CD14-positive monocyte (primary cell): Measurements from ENCODE around the gene APC. TPM values are rescaled to one million over a fixed set of nuclear protein-coding genes. Genes with fewer than 3 reads are reported as not detected.

Source experiments
- DNase-seq, 3 donors: peaks; one replicate each; pipeline ENCODE4 v3.0.0-alpha.2; 2011 to 2022
- H2AFZ ChIP-seq: 2 replicates; pipeline ENCODE4 v1.6.0; 2012; ENCODE audit warnings: mild to moderate bottlenecking, low read depth, low read length, inconsistent platforms; ENCODE audit not compliant: insufficient read depth, poor library complexity, severe bottlenecking
- H3K27ac ChIP-seq, 2 donors: 1 replicate in 1 of 2; 2 replicates in 1 of 2; pipeline ENCODE4 v1.5.1; 2012 to 2013; ENCODE audit warnings: low read length in 2 of 2, control low read depth in 1 of 2, inconsistent platforms in 1 of 2, low read depth in 1 of 2, mild to moderate bottlenecking in 1 of 2
- H3K27me3 ChIP-seq, 2 donors: one replicate each; pipeline versions ENCODE4 v1.6.0 to v1.6.1; 2011 to 2013; ENCODE audit warnings: low read length in 2 of 2; ENCODE audit not compliant: control insufficient read depth in 2 of 2, insufficient read depth in 2 of 2
- H3K36me3 ChIP-seq, 2 donors: replicated peaks in 1 of 2; 1 replicate in 1 of 2; 2 replicates in 1 of 2; pipeline versions ENCODE4 v1.5.1 to v1.6.1; 2012 to 2013; ENCODE audit warnings: low read length in 2 of 2, control low read depth in 1 of 2, inconsistent platforms in 1 of 2, mild to moderate bottlenecking in 1 of 2; ENCODE audit not compliant: insufficient read depth in 2 of 2, control insufficient read depth in 1 of 2
- H3K4me1 ChIP-seq, 2 donors: 1 replicate in 1 of 2; 2 replicates in 1 of 2; pipeline versions ENCODE4 v1.5.1 to v1.6.1; 2012 to 2013; ENCODE audit warnings: low read length in 2 of 2, control low read depth in 1 of 2, inconsistent platforms in 1 of 2, mild to moderate bottlenecking in 1 of 2, moderate library complexity in 1 of 2; ENCODE audit not compliant: insufficient read depth in 2 of 2, control insufficient read depth in 1 of 2
- H3K4me2 ChIP-seq: replicated peaks from 2 replicates; pipeline ENCODE3; 2012; ENCODE audit warnings: low read length, moderate library complexity, mild to moderate bottlenecking; ENCODE audit not compliant: poor library complexity, severe bottlenecking; ENCODE audit errors: extremely low read depth
- H3K4me3 ChIP-seq, 3 experiments: fragments of 200-600 bp in 1 of 3; sonication (generic) in 1 of 3; replicated peaks in 1 of 3; 1 replicate in 2 of 3; 2 replicates in 1 of 3; pipeline ENCODE4 v1.5.1; 2011 to 2013; ENCODE audit warnings: low read length in 3 of 3, mild to moderate bottlenecking in 3 of 3, control low read depth in 2 of 3, low read depth in 2 of 3, inconsistent platforms in 1 of 3, moderate library complexity in 1 of 3
- H3K79me2 ChIP-seq: 2 replicates; pipeline ENCODE4 v1.6.0; 2012; ENCODE audit warnings: mild to moderate bottlenecking, control low read depth, inconsistent platforms, low read length, moderate library complexity; ENCODE audit not compliant: insufficient read depth
- H3K9ac ChIP-seq: 2 replicates; pipeline ENCODE4 v1.6.0; 2017; ENCODE audit warnings: low read length, mild to moderate bottlenecking; ENCODE audit not compliant: insufficient read depth, poor library complexity, severe bottlenecking
- H3K9me3 ChIP-seq, 2 donors: replicated peaks in 1 of 2; 1 replicate in 1 of 2; 2 replicates in 1 of 2; pipeline versions ENCODE4 v1.5.1 to v1.6.1; 2012 to 2013; ENCODE audit warnings: low read length in 2 of 2, control low read depth in 1 of 2; ENCODE audit not compliant: control insufficient read depth in 1 of 2, insufficient read depth in 1 of 2
- H4K20me1 ChIP-seq: 2 replicates; pipeline ENCODE4 v1.6.0; 2012; ENCODE audit warnings: mild to moderate bottlenecking, low read length, control low read depth, moderate library complexity; ENCODE audit not compliant: insufficient read depth
- H3K27ac Mint-ChIP-seq, 7 donors: one replicate each; pipeline ENCODE4 v1.8.0; 2020; ENCODE audit warnings: mild to moderate bottlenecking in 7 of 7, mixed read lengths in 7 of 7, moderate library complexity in 6 of 7, inconsistent platforms in 2 of 7
- H3K27me3 Mint-ChIP-seq, 3 donors: one replicate each; pipeline ENCODE4 v1.8.0; 2021 to 2022; ENCODE audit warnings: low read depth in 3 of 3, mild to moderate bottlenecking in 3 of 3, mixed read lengths in 3 of 3, moderate library complexity in 3 of 3, inconsistent platforms in 1 of 3
- H3K36me3 Mint-ChIP-seq, 2 donors: one replicate each; pipeline ENCODE4 v1.8.0; 2020; ENCODE audit warnings: mixed read lengths in 2 of 2, inconsistent platforms in 1 of 2, mild to moderate bottlenecking in 1 of 2
- H3K4me1 Mint-ChIP-seq: one replicate; pipeline ENCODE4 v1.8.0; 2020; ENCODE audit warnings: mild to moderate bottlenecking, mixed read lengths
- H3K4me3 Mint-ChIP-seq, 2 donors: one replicate each; pipeline ENCODE4 v1.8.0; 2020; ENCODE audit warnings: mild to moderate bottlenecking in 2 of 2, mixed read lengths in 2 of 2, moderate library complexity in 1 of 2
- H3K9me3 Mint-ChIP-seq, 7 donors: one replicate each; pipeline ENCODE4 v1.8.0; 2020 to 2022; ENCODE audit warnings: mixed read lengths in 7 of 7, mild to moderate bottlenecking in 6 of 7, moderate library complexity in 6 of 7, inconsistent platforms in 2 of 7
- CTCF ChIP-seq: fragments of 200-600 bp; IDR thresholded peaks from one replicate; pipeline ENCODE4 v1.8.0; 2022; ENCODE audit warnings: antibody characterized with exemption, mild to moderate bottlenecking
- WGBS: methylation state at CpG from one replicate; pipeline ENCODE4 v1.1.5; 2013; ENCODE audit warnings: missing lambda C conversion rate; ENCODE audit not compliant: insufficient coverage; 5-methylcytosine and 5-hydroxymethylcytosine counted together
- intact Hi-C, 2 donors: fragments of 100-400 bp; cut with micrococcal nuclease; formaldehyde crosslinking; loops; one replicate each; pipeline versions ENCODE4 v1.15.0 to v1.15.1; 2023
- polyA plus RNA-seq, 3 donors: library from polyadenylated mRNA; depleted of rRNA in 1 of 3; unstranded in 2 of 3; stranded (reverse) in 1 of 3; fragments of 300-500 nt in 2 of 3; fragments of >200 nt in 1 of 3; fragmentation: Illumina TruSeq in 2 of 3; gene quantifications; 1 replicate in 2 of 3; 2 replicates in 1 of 3; pipeline ENCODE4 v1.2.3, GENCODE V29; 2012 to 2021

Gene APC
- polyA plus RNA-seq, 3 donors: 6.5 to 13.6 (median 9.0) TPM

- Mint-ChIP-seq H3K9me3 (peaks cover 0 to 3% (median 0%) of the 10 kb centered on the region in 7 donors), H3K27me3 (peaks cover 3 to 9% (median 8%) of the 10 kb centered on the region in 3 donors), H3K36me3 (peaks cover 23 to 30% of the 10 kb centered on the region in 2 donors), H3K4me3 (peak within 1 kb of the TSS; percentile 94 to 95), H3K4me1 (peaks cover 29% of the 10 kb centered on the region), H3K27ac (peak within 1 kb of the TSS; percentile 92 to 97 (median 95))
- Histone ChIP-seq H3K4me2 (peak within 1 kb of the TSS; percentile 95), H4K20me1 (peaks cover 24% of the 10 kb centered on the region), H3K9ac (peak within 1 kb of the TSS; percentile 91), H3K4me3 (peak within 1 kb of the TSS; percentile 92 to 96 (median 95)), H3K27ac (peak within 1 kb of the TSS; percentile 89 to 92), H3K27me3 (peaks cover 7 to 13% of the 10 kb centered on the region in 2 donors), H3K79me2 (peaks cover 48% of the 10 kb centered on the region), H3K9me3 (no peaks in the 10 kb centered on the region), H2AFZ (peak within 1 kb of the TSS; percentile 94), H3K4me1 (peaks cover 12 to 20% of the 10 kb centered on the region in 2 donors), H3K36me3 (peaks cover 21 to 34% of the 10 kb centered on the region in 2 donors)
- 0% methylated on average over 43 of the region's 47 CpGs for WGBS
- intact Hi-C loops: loop anchor here in 1 of 2 donors (5.0 kb wide), 2 partner anchors 61 to 116 kb away; partner anchors contain the start of genes DCP2 and REEP5
- peak; percentile 91 to 98 (median 95) for DNase-seq
- no peak for TF ChIP-seq CTCF
These were observed 123.4 kb downstream of the APC start, which contains the start of gene SRP19 for GRCh38 chr5:112860929-112861637. Gene SRP19 (plus strand): TSS chr5:112861287. CDS start chr5:112861377, 90 bp downstream.

GRCh38 chr5:112861638-112861985 is 123.9 kb downstream of the APC start:
- peaks cover 0 to 5% (median 4%) of the 10 kb centered on the region in 3 donors for H3K27me3 Mint-ChIP-seq

More at GRCh38 chr5:112861638-112861985, 123.9 kb downstream of the APC start:
- Mint-ChIP-seq H3K4me3 (peak overlapping the region; percentile 94 to 95), H3K36me3 (peaks cover 24 to 36% of the 10 kb centered on the region in 2 donors), H3K4me1 (peaks cover 29% of the 10 kb centered on the region), H3K9me3 (peaks cover 0 to 3% (median 0%) of the 10 kb centered on the region in 7 donors), H3K27ac (peak overlapping the region; percentile 92 to 97 (median 95))
- peak overlapping the region; percentile 94 for H2AFZ ChIP-seq
- H3K9me3 ChIP-seq: no peaks in the 10 kb centered on the region
- peak overlapping the region; percentile 91 for H3K9ac ChIP-seq
- no peak for DNase-seq
- intact Hi-C loops: loop anchor here in 1 of 2 donors (5.0 kb wide), 2 partner anchors 61 to 116 kb away; partner anchors contain the start of genes DCP2 and REEP5
- no peak for TF ChIP-seq CTCF
- peaks cover 48% of the 10 kb centered on the region for H3K79me2 ChIP-seq
- H4K20me1 ChIP-seq: peaks cover 27% of the 10 kb centered on the region
- peaks cover 27 to 39% of the 10 kb centered on the region in 2 donors for H3K36me3 ChIP-seq
- H3K4me1 ChIP-seq: peaks cover 12 to 20% of the 10 kb centered on the region in 2 donors
- peak overlapping the region; percentile 92 to 96 (median 95) for H3K4me3 ChIP-seq
- H3K4me2 ChIP-seq: peak overlapping the region; percentile 95
- H3K27ac ChIP-seq: peak overlapping the region; percentile 89 to 92
- 0% methylated on average over 2 of the region's 8 CpGs for WGBS
- peaks cover 7 to 9% of the 10 kb centered on the region in 2 donors for H3K27me3 ChIP-seq
